ENCODE measurements around the gene TAGLN. TPM values are rescaled to one million over a fixed set of nuclear protein-coding genes. Genes with fewer than 3 reads are reported as not detected.

Gene TAGLN
- total RNA-seq, 2 donors from 2014 or later, result 829 to 1,367 TPM

GRCh38 chr11:117239295-117239694 lies 40.1 kb downstream of the TAGLN start:
- DNase-seq (no peak), ATAC-seq (no peak)
- intact Hi-C loops (cut with DNase I), result no loop called here

- intact Hi-C loops (cut with DNase I), result no loop called here
Measured at GRCh38 chr11:117248341-117248740, 49.2 kb downstream of the TAGLN start.

GRCh38 chr11:117249571-117249970 lies 50.4 kb downstream of the TAGLN start:
- intact Hi-C loops (cut with DNase I), result no loop called here
- ATAC-seq (no peak), DNase-seq (no peak)

More at GRCh38 chr11:117248341-117248740, 49.2 kb downstream of the TAGLN start:
- ATAC-seq (no peak), DNase-seq (no peak)

GRCh38 chr11:117251506-117251905 lies 52.3 kb downstream of the TAGLN start:
- DNase-seq, result no peak
- intact Hi-C loops (cut with DNase I), result no loop called here
- ATAC-seq, result no peak

GRCh38 chr11:117255966-117256365 lies 56.8 kb downstream of the TAGLN start:
- DNase-seq (no peak), ATAC-seq (no peak)
- intact Hi-C loops (cut with DNase I), result no loop called here

- intact Hi-C loops (cut with DNase I), result no loop called here
- ATAC-seq, result no peak
- DNase-seq, result no peak
Measured at GRCh38 chr11:117256573-117256972, 57.4 kb downstream of the TAGLN start.

Other genes starting within 250 kb of the TAGLN start
- gene SIK3, start 100.9 kb upstream of the TAGLN start, total RNA-seq, result 10 to 100 TPM; 22.4 to 36.9 TPM
- 10 to 100 TPM; 46.2 to 62.5 TPM for gene PAFAH1B2, start 55.1 kb upstream of the TAGLN start, total RNA-seq
- gene SIDT2, start 20.6 kb upstream of the TAGLN start, total RNA-seq, result 10 to 100 TPM; 40.8 to 48.5 TPM
- gene PCSK7, start 32.7 kb downstream of the TAGLN start, total RNA-seq, result 10 to 100 TPM; 29.2 to 42.5 TPM
- 10 to 100 TPM; 20.3 to 21.0 TPM for gene RNF214, start 33.3 kb downstream of the TAGLN start, total RNA-seq
- 1 to 10 TPM; 6.3 to 8.0 TPM for gene BACE1-AS, start 92.0 kb downstream of the TAGLN start, total RNA-seq
- 10 to 100 TPM; 14.6 to 16.3 TPM for gene BACE1, start 116.9 kb downstream of the TAGLN start, total RNA-seq
- gene CEP164, start 128.5 kb downstream of the TAGLN start, total RNA-seq, result 1 to 10 TPM; 9.0 to 9.6 TPM

All from left cardiac atrium (tissue), 4 donors.